GM23248 (cell line): ENCODE results near the gene LRIG1.

ENCODE experiments used
- EZH2 ChIP-seq: fragments of 200-600 bp; sonication (generic); IDR thresholded peaks from 2 replicates; pipeline ENCODE4 v1.6.1; 2018; ENCODE audit warnings: antibody characterized with exemption, mild to moderate bottlenecking; ENCODE audit not compliant: insufficient read depth, poor library complexity, severe bottlenecking
- EZH2phosphoT487 ChIP-seq: fragments of 200-600 bp; sonication (generic); IDR thresholded peaks from 2 replicates; pipeline ENCODE4 v1.6.1; 2018; ENCODE audit warnings: antibody characterized with exemption, moderate library complexity, mild to moderate bottlenecking, low read depth; ENCODE audit not compliant: insufficient read depth

DNA sequence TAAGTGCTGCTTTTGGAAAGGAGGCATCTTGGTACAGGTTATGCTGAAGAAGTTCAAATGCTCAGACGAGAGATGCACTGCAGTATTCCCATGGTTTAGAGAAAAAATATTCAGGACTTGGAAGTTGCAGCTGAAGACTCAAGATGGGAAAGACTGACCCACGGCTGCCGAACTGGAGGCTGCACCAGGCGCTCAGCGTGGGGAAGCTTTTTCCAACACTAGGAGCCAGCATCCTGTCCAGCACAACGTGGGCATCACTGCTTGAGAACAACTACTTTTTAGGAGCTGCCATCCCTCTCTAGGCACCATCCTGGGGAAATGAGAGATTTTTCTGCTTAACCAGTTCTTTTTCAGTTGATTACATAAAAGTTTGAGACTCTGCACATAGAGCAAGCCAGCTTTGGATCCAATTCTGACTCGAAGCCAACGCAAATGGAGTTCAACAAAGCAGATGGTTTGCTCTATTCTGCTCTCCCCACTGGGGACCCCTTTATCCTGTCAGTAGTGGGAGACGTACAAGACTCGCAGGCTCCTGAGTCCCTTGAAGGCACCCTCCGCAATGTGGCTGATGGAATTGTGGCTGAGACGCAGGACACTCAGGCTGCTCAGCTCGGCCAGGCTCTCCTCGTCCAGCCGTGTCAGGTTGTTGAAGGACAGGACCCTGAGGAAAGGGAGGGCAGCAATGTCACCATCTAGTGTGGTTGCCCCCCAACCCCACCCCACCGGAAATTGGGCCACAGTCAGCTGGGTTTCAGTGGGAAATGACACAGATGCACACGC lies 93.8 kb downstream of the LRIG1 start:
- TF ChIP-seq EZH2 (no peak), EZH2phosphoT487 (no peak)
